Vagina (tissue), 2 donors: Measurements from ENCODE around the gene LRSAM1. TPM values are rescaled to one million over a fixed set of nuclear protein-coding genes. Genes with fewer than 3 reads are reported as not detected.

Experiments used
- DNase-seq, 2 donors: peaks; one replicate each; pipeline ENCODE4 v3.0.0-alpha.2; 2017; ENCODE audit errors: extremely low spot score in 2 of 2
- H3K27ac ChIP-seq: fragments of 200-600 bp; sonication (generic); one replicate; pipeline ENCODE4 v1.5.1; 2019
- H3K27me3 ChIP-seq: fragments of 200-600 bp; sonication (generic); one replicate; pipeline ENCODE4 v1.5.1; 2019
- H3K36me3 ChIP-seq, 2 donors: fragments of 200-600 bp; sonication (generic); one replicate each; pipeline ENCODE4 v1.5.1; 2017 to 2019
- H3K4me1 ChIP-seq: fragments of 200-600 bp; sonication (generic); one replicate; pipeline ENCODE4 v1.5.1; 2019
- H3K4me3 ChIP-seq, 2 donors: fragments of 200-600 bp; sonication (generic); 1 replicate in 1 of 2; 2 replicates in 1 of 2; pipeline ENCODE4 v1.5.1; 2016 to 2019
- H3K9me3 ChIP-seq: fragments of 200-600 bp; sonication (generic); one replicate; pipeline ENCODE4 v1.5.1; 2019
- POLR2A ChIP-seq, 2 donors: fragments of 450-650 bp; IDR thresholded peaks; one replicate each; pipeline ENCODE4 v1.6.1; 2017; ENCODE audit warnings: antibody characterized with exemption in 2 of 2, mild to moderate bottlenecking in 2 of 2, moderate library complexity in 2 of 2
- POLR2AphosphoS5 ChIP-seq, 2 donors: sonication (generic); formaldehyde crosslinking; IDR thresholded peaks; one replicate each; pipeline ENCODE4 v1.9.0; 2017; ENCODE audit warnings: antibody characterized with exemption in 2 of 2, mild to moderate bottlenecking in 2 of 2, low read depth in 1 of 2; ENCODE audit not compliant: insufficient read depth in 1 of 2
- intact Hi-C: fragments of 100-400 bp; cut with DNase I; formaldehyde crosslinking; loops from one replicate; pipeline ENCODE4 v1.15.1; 2023
- total RNA-seq: library from RNA; depleted of rRNA; stranded (reverse); fragments of >200 nt; gene quantifications from one replicate; pipeline ENCODE4 v1.2.3, GENCODE V29; 2016
- TF ChIP-seq, protein P1 (sequence below), 3 experiments: fragments of 450-650 bp in 2 of 3; fragments of 200-600 bp in 1 of 3; sonication (generic) in 1 of 3; IDR thresholded peaks; one replicate each; pipeline ENCODE4 v1.5.1; 2017 to 2019; ENCODE audit warnings: antibody characterized with exemption in 3 of 3, mild to moderate bottlenecking in 2 of 3, moderate library complexity in 2 of 3

Gene LRSAM1
- total RNA-seq, 1 donor from 2014 or later = 30.0 TPM

- TF ChIP-seq, protein P1, sequence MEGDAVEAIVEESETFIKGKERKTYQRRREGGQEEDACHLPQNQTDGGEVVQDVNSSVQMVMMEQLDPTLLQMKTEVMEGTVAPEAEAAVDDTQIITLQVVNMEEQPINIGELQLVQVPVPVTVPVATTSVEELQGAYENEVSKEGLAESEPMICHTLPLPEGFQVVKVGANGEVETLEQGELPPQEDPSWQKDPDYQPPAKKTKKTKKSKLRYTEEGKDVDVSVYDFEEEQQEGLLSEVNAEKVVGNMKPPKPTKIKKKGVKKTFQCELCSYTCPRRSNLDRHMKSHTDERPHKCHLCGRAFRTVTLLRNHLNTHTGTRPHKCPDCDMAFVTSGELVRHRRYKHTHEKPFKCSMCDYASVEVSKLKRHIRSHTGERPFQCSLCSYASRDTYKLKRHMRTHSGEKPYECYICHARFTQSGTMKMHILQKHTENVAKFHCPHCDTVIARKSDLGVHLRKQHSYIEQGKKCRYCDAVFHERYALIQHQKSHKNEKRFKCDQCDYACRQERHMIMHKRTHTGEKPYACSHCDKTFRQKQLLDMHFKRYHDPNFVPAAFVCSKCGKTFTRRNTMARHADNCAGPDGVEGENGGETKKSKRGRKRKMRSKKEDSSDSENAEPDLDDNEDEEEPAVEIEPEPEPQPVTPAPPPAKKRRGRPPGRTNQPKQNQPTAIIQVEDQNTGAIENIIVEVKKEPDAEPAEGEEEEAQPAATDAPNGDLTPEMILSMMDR (IDR thresholded peaks at IDR 0.05) = peak in 1 of 3 experiments; percentile 1
- TF ChIP-seq POLR2A (IDR thresholded peaks at IDR 0.05) (no peak), POLR2AphosphoS5 (IDR thresholded peaks at IDR 0.05; ENCODE audit: insufficient read depth in 1 of 2, low read depth in 1 of 2) (peak in 1 of 2 donors; percentile 15)
- no peak for DNase-seq
- H3K27ac ChIP-seq = no peak overlapping the region
- H3K4me3 ChIP-seq = no peak overlapping the region
- no peaks in the 10 kb centered on the region for H3K9me3 ChIP-seq
- peaks cover 9 to 45% of the 10 kb centered on the region in 2 donors for H3K36me3 ChIP-seq
- no peaks in the 10 kb centered on the region for H3K27me3 ChIP-seq
- intact Hi-C loops = no loop called here
- H3K4me1 ChIP-seq = peaks cover 59% of the 10 kb centered on the region
These were observed 72.1 kb downstream of the LRSAM1 start for GRCh38 chr9:127523312-127523851.

DNA sequence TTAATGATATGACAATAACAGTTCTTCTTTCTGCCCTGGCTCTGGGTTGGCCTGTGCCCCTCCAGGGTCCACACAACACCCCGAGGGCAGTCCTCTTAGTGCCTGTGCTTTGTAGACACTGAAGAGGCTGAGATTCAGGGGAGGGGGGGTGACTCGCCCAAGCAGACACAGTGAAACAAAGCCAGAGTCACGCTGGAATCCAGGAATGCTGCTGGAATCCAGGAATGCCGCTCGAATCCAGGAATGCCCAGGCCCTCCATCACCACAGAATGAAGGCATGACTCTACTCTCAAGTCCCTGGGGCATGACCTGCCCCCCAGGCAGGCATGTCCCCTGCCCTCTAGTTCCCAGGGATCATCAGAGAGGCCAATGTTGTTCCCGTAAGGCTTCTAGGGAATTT lies 73.1 kb downstream of the LRSAM1 start:
- no peak for TF ChIP-seq POLR2A (IDR thresholded peaks at IDR 0.05)
- TF ChIP-seq, protein P1 (IDR thresholded peaks at IDR 0.05) = no peak
- no peak for TF ChIP-seq POLR2AphosphoS5 (IDR thresholded peaks at IDR 0.05; ENCODE audit: insufficient read depth in 1 of 2, low read depth in 1 of 2)
- DNase-seq = no peak
- intact Hi-C loops = no loop called here
- Histone ChIP-seq H3K27me3 (no peaks in the 10 kb centered on the region), H3K4me3 (no peak overlapping the region), H3K4me1 (peaks cover 49% of the 10 kb centered on the region), H3K36me3 (peaks cover 9 to 48% of the 10 kb centered on the region in 2 donors), H3K9me3 (no peaks in the 10 kb centered on the region), H3K27ac (no peak overlapping the region)

DNA sequence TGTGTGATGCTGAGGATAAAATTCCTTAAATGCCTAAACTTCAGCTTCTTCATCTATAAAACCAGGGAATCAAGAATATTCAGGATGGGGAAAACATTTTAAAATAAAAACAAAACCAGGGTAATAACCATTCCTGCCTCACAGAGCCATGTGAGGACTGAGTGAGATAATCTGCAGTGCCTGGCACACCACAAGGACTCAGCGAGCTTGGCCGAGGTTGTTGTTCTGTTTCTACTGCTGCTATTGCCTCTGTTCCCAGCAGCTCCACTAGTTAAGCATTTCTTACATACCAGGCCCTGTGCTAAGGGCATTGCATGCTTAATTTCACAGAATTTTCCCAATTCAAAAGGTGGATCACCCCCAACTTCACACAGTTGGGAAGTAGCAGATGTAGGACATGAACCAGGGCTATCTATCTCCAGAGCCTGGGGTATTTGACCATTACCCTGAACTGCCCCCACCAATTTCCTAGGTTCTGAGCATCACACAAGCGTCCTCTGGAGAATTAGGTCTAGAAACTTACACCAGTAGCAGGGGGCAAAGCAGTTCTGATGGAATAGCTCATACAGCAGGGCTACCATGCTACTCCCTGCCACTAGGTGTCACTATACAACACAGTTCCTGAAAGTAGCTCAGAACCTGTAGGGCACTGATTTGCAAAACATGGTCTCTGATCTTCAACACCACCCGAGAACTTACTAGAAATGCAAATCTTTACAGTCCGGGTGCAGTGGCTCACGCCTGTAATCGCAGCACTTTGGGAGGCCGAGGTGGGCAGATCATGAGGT lies 74.3 kb downstream of the LRSAM1 start:
- H3K4me1 ChIP-seq = peaks cover 46% of the 10 kb centered on the region
- intact Hi-C loops = no loop called here
- H3K36me3 ChIP-seq = peaks cover 9 to 48% of the 10 kb centered on the region in 2 donors
- H3K27ac ChIP-seq = no peak overlapping the region
- DNase-seq = no peak
- H3K4me3 ChIP-seq = no peak overlapping the region
- TF ChIP-seq, protein P1 (IDR thresholded peaks at IDR 0.05) = peak in 1 of 3 experiments; percentile 38
- no peak for TF ChIP-seq POLR2AphosphoS5 (IDR thresholded peaks at IDR 0.05; ENCODE audit: insufficient read depth in 1 of 2, low read depth in 1 of 2)
- no peaks in the 10 kb centered on the region for H3K9me3 ChIP-seq
- no peaks in the 10 kb centered on the region for H3K27me3 ChIP-seq

DNA sequence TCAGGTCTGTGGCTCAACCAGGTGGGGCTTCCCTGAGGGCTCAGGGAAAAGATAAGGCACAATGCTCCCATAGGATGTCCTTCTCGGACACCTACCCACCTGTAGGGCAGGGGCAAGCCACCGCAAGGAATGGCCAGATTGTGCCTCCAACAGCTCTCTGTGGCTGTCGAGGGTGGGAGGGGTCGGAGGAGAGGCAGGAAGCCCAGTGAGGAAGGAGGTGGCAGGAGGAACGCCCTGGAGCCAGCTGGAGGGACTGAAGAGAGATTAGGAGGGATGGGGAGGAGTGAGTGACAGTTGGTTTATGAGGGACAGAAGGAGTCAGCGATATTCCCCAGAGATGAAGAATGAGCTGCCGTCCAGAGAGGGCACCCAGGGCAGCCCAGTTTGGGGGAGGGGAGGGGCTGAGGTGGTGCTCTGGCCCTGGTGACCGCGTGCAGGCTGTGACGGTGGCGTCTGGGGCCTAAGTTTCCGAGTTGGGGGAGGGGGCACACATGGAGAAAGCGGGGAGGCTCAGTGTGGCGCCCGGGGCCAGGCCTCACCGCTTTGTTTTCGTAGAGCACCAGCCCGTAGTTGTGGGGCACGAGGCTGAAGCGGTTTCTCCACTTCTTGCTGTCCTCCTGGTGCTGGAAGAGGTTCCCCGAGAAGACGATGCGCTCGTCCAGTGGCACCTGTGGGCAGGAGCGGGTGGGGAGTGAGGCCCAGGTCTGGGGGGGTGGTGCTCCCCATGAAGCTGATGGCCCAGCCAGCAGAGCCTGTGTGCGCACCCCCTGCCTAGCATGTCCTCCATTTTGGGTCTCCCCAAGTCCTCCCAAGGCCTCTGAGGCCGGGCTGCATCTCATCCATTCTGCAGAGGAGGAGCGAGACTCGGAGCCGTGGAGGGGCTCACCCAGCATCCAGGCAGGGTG lies 75.6 kb downstream of the LRSAM1 start:
- Histone ChIP-seq H3K27ac (no peak overlapping the region), H3K36me3 (peaks cover 9 to 48% of the 10 kb centered on the region in 2 donors), H3K9me3 (no peaks in the 10 kb centered on the region), H3K4me3 (no peak overlapping the region), H3K27me3 (no peaks in the 10 kb centered on the region), H3K4me1 (peaks cover 34% of the 10 kb centered on the region)
- DNase-seq = no peak
- TF ChIP-seq, protein P1 (IDR thresholded peaks at IDR 0.05) = no peak
- TF ChIP-seq POLR2A (IDR thresholded peaks at IDR 0.05) = no peak
- TF ChIP-seq POLR2AphosphoS5 (IDR thresholded peaks at IDR 0.05; ENCODE audit: insufficient read depth in 1 of 2, low read depth in 1 of 2) = no peak
- intact Hi-C loops = no loop called here
